ENCODE results near the gene WWOX.

DNA sequence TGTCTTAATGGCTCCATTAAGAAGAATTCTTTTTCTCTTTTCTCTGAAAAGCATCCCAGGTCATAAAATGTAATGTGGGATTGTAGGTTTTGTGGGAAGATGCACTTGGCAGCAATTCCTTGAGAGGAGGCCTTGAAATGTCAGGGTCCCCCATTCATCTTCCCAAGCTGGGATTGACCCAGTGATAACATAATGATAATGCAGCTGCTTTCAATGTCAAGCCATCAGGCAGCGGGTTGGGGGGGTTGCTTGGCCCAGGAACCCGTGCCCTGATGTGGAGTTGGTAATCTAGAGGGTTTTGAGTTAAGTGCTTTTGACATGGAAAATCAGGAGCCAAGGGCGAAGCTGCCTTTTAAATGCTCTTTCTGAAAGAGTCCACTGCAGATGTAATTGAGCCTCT lies 484.0 kb downstream of the WWOX start:
- no peak for TF ChIP-seq CTCF (IDR thresholded peaks at IDR 0.05)
- no peak for TF ChIP-seq POLR2A (IDR thresholded peaks at IDR 0.05)

Data from thyroid gland (tissue), 4 donors.